ENCODE measurements around the gene OR52A1.
"Not testable (repeated sequence)": the region's sequence is repeated elsewhere in the genome, so short reads cannot be mapped to it uniquely, and the experiment has no call there.

OR52A1 gene

GRCh38 chr11:5154657-5155056 is at the start of gene OR52A1:
Gene OR52A1 (minus strand): TSS chr11:5154757. CDS start chr11:5152369, 2,388 bp downstream.
- no peak for DNase-seq

GRCh38 chr11:5203366-5203765 is 48.8 kb upstream of the OR52A1 start:
- no peak for DNase-seq

GRCh38 chr11:5200582-5200981 is 46.0 kb upstream of the OR52A1 start, which contains the start of gene OR51V1:
Gene OR51V1 (minus strand): TSS chr11:5200682. CDS start chr11:5200682, 0 bp downstream.
- no peak for DNase-seq

- DNase-seq: no peak
Observed at GRCh38 chr11:5198285-5198684, 43.7 kb upstream of the OR52A1 start.

GRCh38 chr11:5197536-5197935 is 43.0 kb upstream of the OR52A1 start:
- no peak for DNase-seq

GRCh38 chr11:5196731-5197130 is 42.2 kb upstream of the OR52A1 start:
- no peak for DNase-seq

- no peak for DNase-seq
Observed at GRCh38 chr11:5196067-5196466, 41.5 kb upstream of the OR52A1 start.

- no peak for DNase-seq
Observed at GRCh38 chr11:5192738-5193137, 38.2 kb upstream of the OR52A1 start.

GRCh38 chr11:5188201-5188600 is 33.6 kb upstream of the OR52A1 start:
- DNase-seq: no peak

- no peak for DNase-seq
Observed at GRCh38 chr11:5178046-5178837, 23.7 kb upstream of the OR52A1 start.

- no peak for DNase-seq
Observed at GRCh38 chr11:5174934-5175333, 20.4 kb upstream of the OR52A1 start.

GRCh38 chr11:5171856-5172255 is 17.3 kb upstream of the OR52A1 start:
- DNase-seq: no peak

- not testable (repeated sequence) for DNase-seq
Observed at GRCh38 chr11:5165898-5166297, 11.3 kb upstream of the OR52A1 start.

- DNase-seq: not testable (repeated sequence)
Observed at GRCh38 chr11:5164807-5165206, 10.2 kb upstream of the OR52A1 start.

- DNase-seq: not testable (repeated sequence)
Observed at GRCh38 chr11:5161045-5161444, 6.5 kb upstream of the OR52A1 start.

GRCh38 chr11:5160217-5160616 is 5.7 kb upstream of the OR52A1 start:
- not testable (repeated sequence) for DNase-seq

GRCh38 chr11:5159806-5160205 is 5.2 kb upstream of the OR52A1 start:
- DNase-seq: no peak

GRCh38 chr11:5153574-5154431 is 754 bp downstream of the OR52A1 start:
- no peak for DNase-seq

- peak in 9 of 58 donors; percentile 2 to 38 (median 6) for DNase-seq
Observed at GRCh38 chr11:5151713-5152153, 2.8 kb downstream of the OR52A1 start.

GRCh38 chr11:5144206-5144605 is 10.4 kb downstream of the OR52A1 start:
- not testable (repeated sequence) for DNase-seq

GRCh38 chr11:5137996-5138395 is 16.6 kb downstream of the OR52A1 start, which contains the start of gene OR52A5:
Gene OR52A5 (minus strand): TSS chr11:5138356. CDS start chr11:5132642, 5,714 bp downstream.
- no peak for DNase-seq

- no peak for DNase-seq
Observed at GRCh38 chr11:5137014-5137413, 17.5 kb downstream of the OR52A1 start.

Data from anterior cingulate cortex (tissue), 58 donors.